ENCODE results near the gene JUNB.

JUNB gene

DNA sequence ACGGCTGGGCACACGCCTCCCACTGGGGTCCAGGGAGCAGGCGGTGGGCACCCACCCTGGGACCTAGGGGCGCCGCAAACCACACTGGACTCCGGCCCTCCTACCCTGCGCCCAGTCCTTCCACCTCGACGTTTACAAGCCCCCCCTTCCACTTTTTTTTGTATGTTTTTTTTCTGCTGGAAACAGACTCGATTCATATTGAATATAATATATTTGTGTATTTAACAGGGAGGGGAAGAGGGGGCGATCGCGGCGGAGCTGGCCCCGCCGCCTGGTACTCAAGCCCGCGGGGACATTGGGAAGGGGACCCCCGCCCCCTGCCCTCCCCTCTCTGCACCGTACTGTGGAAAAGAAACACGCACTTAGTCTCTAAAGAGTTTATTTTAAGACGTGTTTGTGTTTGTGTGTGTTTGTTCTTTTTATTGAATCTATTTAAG lies 1.6 kb downstream of the JUNB start:
- peak overlapping the region; percentile 96 for H3K4me2 ChIP-seq (ENCODE audit: insufficient read depth, low read length, poor library complexity, severe bottlenecking)
- no peak overlapping the region for H2BK120ac ChIP-seq (ENCODE audit: low read depth, low read length)
- H2AK5ac ChIP-seq (ENCODE audit: low read depth, low read length), result peak overlapping the region; percentile 72
- H3K14ac ChIP-seq (ENCODE audit: low read length), result no peak overlapping the region
- H3K23ac ChIP-seq (ENCODE audit: low read depth, low read length, poor library complexity), result peak overlapping the region; percentile 85
- H2BK12ac ChIP-seq (ENCODE audit: low read length), result no peak overlapping the region
- DNase-seq (ENCODE audit: low spot score), result no peak
- H3K18ac ChIP-seq (ENCODE audit: low read length), result peak overlapping the region; percentile 97
- H3K36me3 ChIP-seq (replicated peaks in 1 of 2; ENCODE audit: control insufficient read depth in 2 of 2, insufficient read depth in 2 of 2, low read length in 2 of 2), result peaks cover 0 to 8% of the 10 kb centered on the region in 2 donors
- peak overlapping the region; percentile 88 for H2AFZ ChIP-seq (ENCODE audit: low read length)
- H3K9ac ChIP-seq (ENCODE audit: low read depth, low read length, poor library complexity), result peak overlapping the region; percentile 91
- peak overlapping the region; percentile 60 to 79 for H3K4me3 ChIP-seq (ENCODE audit: low read length in 2 of 2)
- H3K27me3 ChIP-seq (ENCODE audit: control insufficient read depth in 3 of 3, insufficient read depth in 3 of 3, low read depth in 1 of 3, low read length in 3 of 3), result peaks cover 0 to 31% (median 3%) of the 10 kb centered on the region in 3 experiments
- no peak overlapping the region for H4K91ac ChIP-seq (ENCODE audit: low read depth, low read length, poor library complexity)
- WGBS, 2 donors (ENCODE audit: extremely low coverage in 2 of 2, insufficient read length in 2 of 2, insufficient replicate concordance in 1 of 2), result no CpG with 5 or more reads among the region's 22 CpGs
- H3K4me1 ChIP-seq (ENCODE audit: control insufficient read depth in 2 of 2, insufficient read depth in 1 of 2, low read depth in 1 of 2, low read length in 2 of 2), result peaks cover 24 to 43% of the 10 kb centered on the region in 2 donors
- no peaks in the 10 kb centered on the region for H3K9me3 ChIP-seq (replicated peaks in 1 of 2; ENCODE audit: control insufficient read depth in 2 of 2, insufficient read depth in 1 of 2, low read depth in 1 of 2, low read length in 2 of 2)
- H2BK5ac ChIP-seq (ENCODE audit: low read length), result peak overlapping the region; percentile 71
- no peak overlapping the region for H4K8ac ChIP-seq (ENCODE audit: low read depth, low read length)
- no peak overlapping the region for H3K27ac ChIP-seq (replicated peaks; ENCODE audit: low read length)
- peaks cover 4% of the 10 kb centered on the region for H3K79me1 ChIP-seq (ENCODE audit: low read depth, low read length)
- H2BK15ac ChIP-seq (ENCODE audit: low read length), result peak overlapping the region; percentile 84
- H3K4ac ChIP-seq (ENCODE audit: low read length), result no peak overlapping the region

DNA sequence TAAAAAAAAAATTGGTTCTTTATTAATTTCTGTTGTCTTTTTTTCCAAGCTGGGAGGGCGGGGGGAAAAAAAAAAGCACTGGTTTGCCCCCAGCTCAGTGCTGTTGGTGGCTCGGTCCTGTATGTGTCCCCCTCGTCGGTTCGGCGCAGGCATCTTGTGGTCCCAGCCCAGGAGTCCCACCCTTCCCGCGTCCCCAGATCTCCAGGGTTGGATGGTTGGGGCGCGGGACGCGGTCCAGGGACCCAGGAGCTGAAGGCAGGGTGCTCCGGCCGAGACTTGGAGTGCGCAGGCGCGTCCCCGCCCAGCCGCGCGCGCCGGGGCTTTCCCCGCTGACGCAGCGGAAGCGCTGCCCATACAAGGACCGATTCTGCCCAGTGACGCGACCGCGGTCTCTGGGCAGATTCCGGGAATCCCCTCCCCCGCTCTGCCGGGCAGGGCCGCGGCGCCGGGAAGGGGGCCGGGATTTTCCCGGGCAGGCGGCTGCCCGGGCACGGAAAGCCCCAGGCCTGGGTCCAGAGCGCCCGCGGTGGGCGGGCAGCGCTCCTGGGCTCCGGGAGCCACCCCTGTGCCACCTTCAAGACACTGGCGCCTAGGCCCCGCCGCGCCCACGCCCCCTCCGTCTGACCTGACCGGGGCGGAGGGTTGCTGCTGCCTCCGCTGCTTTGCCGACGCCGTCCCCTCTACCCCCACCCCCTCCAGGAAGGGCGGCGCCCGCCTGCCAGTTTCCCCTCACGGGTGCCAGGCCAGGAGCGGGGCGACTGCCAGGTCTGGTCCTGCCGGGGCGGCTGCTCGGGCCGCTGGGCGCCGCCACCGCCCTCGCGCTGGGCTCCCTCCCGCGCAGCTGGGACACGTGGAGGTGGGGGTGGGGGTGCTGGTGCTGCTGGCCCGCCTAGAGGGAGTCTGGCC lies 2.3 kb downstream of the JUNB start:
- H3K36me3 ChIP-seq (replicated peaks in 1 of 2; ENCODE audit: control insufficient read depth in 2 of 2, insufficient read depth in 2 of 2, low read length in 2 of 2), result peaks cover under 1 to 12% of the 10 kb centered on the region in 2 donors
- H3K14ac ChIP-seq (ENCODE audit: low read length), result no peak overlapping the region
- no peak overlapping the region for H4K91ac ChIP-seq (ENCODE audit: low read depth, low read length, poor library complexity)
- peak overlapping the region; percentile 60 to 73 for H3K4me3 ChIP-seq (ENCODE audit: low read length in 2 of 2)
- H3K4me2 ChIP-seq (ENCODE audit: insufficient read depth, low read length, poor library complexity, severe bottlenecking), result peak overlapping the region; percentile 99
- peak; percentile 94 for DNase-seq (ENCODE audit: low spot score)
- H3K9ac ChIP-seq (ENCODE audit: low read depth, low read length, poor library complexity), result peak overlapping the region; percentile 73
- peak overlapping the region; percentile 29 for H2AK5ac ChIP-seq (ENCODE audit: low read depth, low read length)
- peaks cover 4% of the 10 kb centered on the region for H3K79me1 ChIP-seq (ENCODE audit: low read depth, low read length)
- H3K18ac ChIP-seq (ENCODE audit: low read length), result peak overlapping the region; percentile 70
- no CpG with 5 or more reads among the region's 81 CpGs for WGBS, 2 donors (ENCODE audit: extremely low coverage in 2 of 2, insufficient read length in 2 of 2, insufficient replicate concordance in 1 of 2)
- peaks cover 0 to 31% (median 3%) of the 10 kb centered on the region in 3 experiments for H3K27me3 ChIP-seq (ENCODE audit: control insufficient read depth in 3 of 3, insufficient read depth in 3 of 3, low read depth in 1 of 3, low read length in 3 of 3)
- peak overlapping the region; percentile 30 for H3K4ac ChIP-seq (ENCODE audit: low read length)
- H4K8ac ChIP-seq (ENCODE audit: low read depth, low read length), result no peak overlapping the region
- peak overlapping the region; percentile 88 for H2AFZ ChIP-seq (ENCODE audit: low read length)
- H2BK12ac ChIP-seq (ENCODE audit: low read length), result no peak overlapping the region
- H2BK5ac ChIP-seq (ENCODE audit: low read length), result peak overlapping the region; percentile 55
- peaks cover 21 to 37% of the 10 kb centered on the region in 2 donors for H3K4me1 ChIP-seq (ENCODE audit: control insufficient read depth in 2 of 2, insufficient read depth in 1 of 2, low read depth in 1 of 2, low read length in 2 of 2)
- H2BK15ac ChIP-seq (ENCODE audit: low read length), result no peak overlapping the region
- no peak overlapping the region for H2BK120ac ChIP-seq (ENCODE audit: low read depth, low read length)
- no peak overlapping the region for H3K27ac ChIP-seq (replicated peaks; ENCODE audit: low read length)
- peak overlapping the region; percentile 90 for H3K23ac ChIP-seq (ENCODE audit: low read depth, low read length, poor library complexity)
- no peaks in the 10 kb centered on the region for H3K9me3 ChIP-seq (replicated peaks in 1 of 2; ENCODE audit: control insufficient read depth in 2 of 2, insufficient read depth in 1 of 2, low read depth in 1 of 2, low read length in 2 of 2)

GRCh38 chr19:12794196-12794941 lies 3.1 kb downstream of the JUNB start:
- no peak overlapping the region for H3K27ac ChIP-seq (replicated peaks; ENCODE audit: low read length)
- no peak overlapping the region for H4K8ac ChIP-seq (ENCODE audit: low read depth, low read length)
- H2AK5ac ChIP-seq (ENCODE audit: low read depth, low read length), result peak overlapping the region; percentile 29
- H3K4me2 ChIP-seq (ENCODE audit: insufficient read depth, low read length, poor library complexity, severe bottlenecking), result peak overlapping the region; percentile 99
- H3K4ac ChIP-seq (ENCODE audit: low read length), result peak overlapping the region; percentile 30
- H3K4me3 ChIP-seq (ENCODE audit: low read length in 2 of 2), result peak overlapping the region; percentile 60 to 73
- no peaks in the 10 kb centered on the region for H3K9me3 ChIP-seq (replicated peaks in 1 of 2; ENCODE audit: control insufficient read depth in 2 of 2, insufficient read depth in 1 of 2, low read depth in 1 of 2, low read length in 2 of 2)
- H2AFZ ChIP-seq (ENCODE audit: low read length), result peak overlapping the region; percentile 88
- H2BK120ac ChIP-seq (ENCODE audit: low read depth, low read length), result no peak overlapping the region
- H3K9ac ChIP-seq (ENCODE audit: low read depth, low read length, poor library complexity), result peak overlapping the region; percentile 73
- H3K4me1 ChIP-seq (ENCODE audit: control insufficient read depth in 2 of 2, insufficient read depth in 1 of 2, low read depth in 1 of 2, low read length in 2 of 2), result peaks cover 14 to 30% of the 10 kb centered on the region in 2 donors
- peaks cover 0 to 31% (median 3%) of the 10 kb centered on the region in 3 experiments for H3K27me3 ChIP-seq (ENCODE audit: control insufficient read depth in 3 of 3, insufficient read depth in 3 of 3, low read depth in 1 of 3, low read length in 3 of 3)
- H3K36me3 ChIP-seq (replicated peaks in 1 of 2; ENCODE audit: control insufficient read depth in 2 of 2, insufficient read depth in 2 of 2, low read length in 2 of 2), result peaks cover 2 to 18% of the 10 kb centered on the region in 2 donors
- H2BK5ac ChIP-seq (ENCODE audit: low read length), result peak overlapping the region; percentile 55
- no peak overlapping the region for H2BK15ac ChIP-seq (ENCODE audit: low read length)
- H3K79me1 ChIP-seq (ENCODE audit: low read depth, low read length), result peaks cover 4% of the 10 kb centered on the region
- H3K23ac ChIP-seq (ENCODE audit: low read depth, low read length, poor library complexity), result peak overlapping the region; percentile 90
- DNase-seq (ENCODE audit: low spot score), result no peak
- H3K18ac ChIP-seq (ENCODE audit: low read length), result peak overlapping the region; percentile 70
- no peak overlapping the region for H4K91ac ChIP-seq (ENCODE audit: low read depth, low read length, poor library complexity)
- H2BK12ac ChIP-seq (ENCODE audit: low read length), result no peak overlapping the region
- no CpG with 5 or more reads among the region's 7 CpGs for WGBS, 2 donors (ENCODE audit: extremely low coverage in 2 of 2, insufficient read length in 2 of 2, insufficient replicate concordance in 1 of 2)
- H3K14ac ChIP-seq (ENCODE audit: low read length), result no peak overlapping the region
